Fibroblast of upper back skin (primary cell): ENCODE results near the gene RUNX1.
A peak's percentile ranks its signal among the peaks of the same experiment; 100 is the strongest.

Experiments
- DNase-seq: peaks from one replicate; pipeline ENCODE4 v3.0.0-alpha.2; 2013

Gene RUNX1

DNA sequence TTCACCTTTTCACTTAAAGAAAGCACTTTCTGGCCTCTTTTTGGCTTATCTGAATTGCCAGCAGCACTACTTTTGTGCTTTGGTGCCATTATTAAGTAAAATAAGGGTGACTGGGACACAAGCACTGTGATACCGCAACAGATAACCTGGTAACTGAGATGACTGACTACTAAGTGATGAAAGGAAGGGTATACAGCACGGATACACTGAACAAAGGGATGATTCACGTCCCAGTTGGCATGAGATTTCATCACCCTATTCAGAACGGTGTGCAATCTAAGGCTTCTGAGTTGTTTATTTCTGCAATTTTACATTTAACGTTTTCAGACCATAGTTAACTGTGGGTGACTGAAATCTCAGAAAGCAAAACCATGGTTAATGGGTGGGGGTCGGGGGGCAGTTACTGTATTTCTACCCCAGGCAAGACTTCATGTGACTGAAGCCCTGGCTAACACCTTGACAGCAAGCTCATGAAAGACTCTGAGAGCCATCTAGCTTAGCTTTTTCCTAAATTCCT lies 277.5 kb downstream of the RUNX1 start:
- DNase-seq, result peak; percentile 83

DNA sequence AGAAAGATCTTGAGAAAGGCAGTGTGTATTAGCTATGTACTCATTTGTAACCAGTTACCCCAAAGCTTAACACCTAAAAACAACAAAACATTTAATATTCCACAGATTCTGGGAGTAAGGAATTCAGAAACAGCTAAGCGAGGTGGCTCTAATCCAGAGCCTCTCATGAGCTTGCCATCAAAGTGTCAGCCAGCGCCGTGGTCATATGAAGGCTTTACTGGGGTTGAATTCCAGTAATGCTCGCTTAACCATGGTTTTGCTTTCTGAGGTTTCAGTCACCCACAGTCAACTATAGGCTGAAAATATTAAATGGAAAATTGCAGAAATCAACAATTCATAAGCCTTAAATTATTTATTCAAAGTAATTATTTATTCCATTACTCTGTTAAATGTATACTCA lies 278.5 kb downstream of the RUNX1 start:
- DNase-seq, result peak; percentile 61

DNA sequence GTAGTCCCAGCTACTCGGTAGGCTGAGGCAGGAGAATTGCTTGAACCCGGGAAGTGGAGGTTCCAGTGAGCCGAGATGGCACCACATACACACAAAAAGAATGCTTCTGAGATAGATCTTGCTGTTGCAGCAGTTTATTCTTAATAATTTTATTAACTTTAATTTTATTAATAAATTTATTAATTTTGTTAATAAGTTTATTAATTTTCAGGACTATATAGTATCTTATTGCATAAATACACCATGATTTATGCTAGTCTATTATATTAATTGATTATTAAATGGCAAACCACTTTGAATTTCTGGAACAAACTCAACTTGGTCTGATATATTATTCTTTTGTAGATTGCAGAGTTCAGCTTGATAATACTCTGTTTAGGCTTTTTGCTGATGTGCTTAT lies 280.8 kb downstream of the RUNX1 start:
- no peak for DNase-seq

DNA sequence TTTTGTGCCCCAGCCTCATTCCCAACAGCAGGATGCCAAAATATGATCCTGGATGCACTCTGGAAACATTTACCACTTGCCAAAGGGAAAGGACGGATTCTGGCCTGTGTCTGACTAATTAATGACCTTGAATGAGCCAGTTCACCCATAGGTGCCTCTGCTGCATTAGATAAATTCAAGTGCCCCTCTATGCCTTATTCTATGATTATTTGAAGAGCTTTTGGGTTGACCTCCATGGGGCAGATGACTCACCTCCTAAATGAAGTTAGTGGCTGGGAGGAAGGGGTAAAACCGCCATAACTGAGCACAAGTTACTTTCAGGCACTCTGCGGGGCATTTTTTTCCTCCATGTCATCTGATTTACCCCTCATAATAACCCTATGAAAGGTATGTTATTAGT lies 282.2 kb downstream of the RUNX1 start:
- DNase-seq, result no peak

DNA sequence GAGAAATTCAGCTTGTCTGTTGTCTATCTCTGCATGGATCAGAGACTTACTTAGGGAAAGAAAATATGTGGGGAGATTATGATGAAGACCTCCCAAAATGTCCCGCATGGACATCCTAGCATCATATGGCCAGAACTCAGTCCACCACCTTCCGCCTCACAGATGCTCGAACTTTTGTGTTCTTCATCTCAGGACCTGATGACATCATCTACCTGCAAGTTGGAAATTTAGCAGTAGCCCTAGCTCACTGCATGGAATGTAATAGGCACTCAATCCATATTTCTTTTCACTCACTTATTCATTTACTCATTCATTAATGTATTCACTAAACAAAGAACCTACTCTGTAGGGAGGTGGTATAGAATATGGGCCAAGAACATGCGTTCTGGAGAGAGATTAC lies 283.5 kb downstream of the RUNX1 start:
- DNase-seq, result no peak

DNA sequence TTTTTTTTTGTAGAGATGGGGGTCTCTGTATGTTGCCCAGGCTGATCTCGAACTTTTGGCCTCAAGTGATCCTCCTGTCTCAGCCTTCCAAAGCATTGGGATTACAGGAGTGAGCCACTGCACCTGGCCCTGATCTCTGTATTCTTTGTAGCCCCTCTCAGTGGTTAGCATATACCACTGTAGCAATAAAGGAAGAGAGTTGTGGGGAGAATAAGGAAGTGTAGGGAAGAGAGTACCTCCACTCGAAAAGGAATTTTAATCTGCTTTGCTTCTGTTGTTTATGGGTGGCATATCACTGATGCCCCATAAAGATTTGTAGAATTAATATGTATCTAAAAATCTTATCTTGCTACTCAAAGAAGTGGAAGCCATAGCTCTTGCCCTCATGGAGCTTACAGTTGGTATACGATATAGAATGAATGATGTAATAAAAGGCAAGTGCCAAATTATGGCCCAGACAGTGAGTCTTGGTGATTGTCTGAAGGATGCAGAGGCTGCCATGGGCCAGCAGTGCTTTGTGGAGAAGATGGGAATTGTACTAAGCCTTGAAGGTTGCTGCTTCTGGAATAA lies 284.3 kb downstream of the RUNX1 start:
- DNase-seq, result no peak

DNA sequence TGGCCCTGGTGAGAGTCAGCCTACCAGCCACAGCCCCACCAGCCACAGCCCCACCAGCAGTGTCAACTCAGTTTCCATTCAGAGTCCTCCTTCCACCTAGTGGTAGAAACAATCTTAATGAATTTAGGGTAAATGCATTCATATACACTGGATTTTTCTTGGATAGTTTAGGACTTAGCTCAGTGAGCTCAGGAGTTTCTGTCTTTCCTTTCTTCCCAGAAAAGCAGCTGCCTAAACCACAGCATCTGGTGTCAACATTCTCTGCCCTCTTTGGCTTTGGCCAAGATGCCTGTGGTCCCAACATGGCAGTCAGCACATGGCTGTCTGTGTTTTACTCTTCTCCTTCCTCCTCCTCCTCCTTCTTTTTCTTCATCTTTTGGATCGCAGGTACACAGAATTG lies 286.3 kb downstream of the RUNX1 start:
- peak; percentile 70 for DNase-seq

DNA sequence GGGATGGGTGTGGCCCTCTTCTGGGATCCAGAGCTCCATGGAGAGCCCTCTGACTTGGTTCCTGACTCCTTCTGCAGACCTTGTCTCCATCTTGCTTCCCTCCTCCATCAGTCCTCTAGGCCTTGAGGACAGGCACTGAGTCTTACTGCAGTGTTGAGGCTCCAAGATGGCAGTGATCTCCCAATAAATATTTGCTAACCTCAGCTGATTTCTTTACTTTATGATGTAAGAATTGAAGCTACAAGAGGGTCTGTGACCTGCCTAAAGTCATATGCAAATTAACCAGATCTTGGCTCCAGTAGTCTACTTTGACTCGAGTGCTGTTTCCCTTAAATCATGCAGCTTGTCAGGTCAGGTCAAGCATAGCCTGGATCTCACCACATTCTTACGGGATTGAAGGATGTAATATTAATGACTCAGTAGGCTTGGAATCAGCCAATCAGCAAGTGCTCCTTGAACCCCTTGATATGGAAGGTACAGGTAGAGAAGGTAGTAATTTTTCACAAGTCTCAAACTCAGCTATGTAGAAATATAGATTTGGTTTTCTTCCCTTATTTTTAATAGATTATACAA lies 287.3 kb downstream of the RUNX1 start:
- peak; percentile 48 for DNase-seq

DNA sequence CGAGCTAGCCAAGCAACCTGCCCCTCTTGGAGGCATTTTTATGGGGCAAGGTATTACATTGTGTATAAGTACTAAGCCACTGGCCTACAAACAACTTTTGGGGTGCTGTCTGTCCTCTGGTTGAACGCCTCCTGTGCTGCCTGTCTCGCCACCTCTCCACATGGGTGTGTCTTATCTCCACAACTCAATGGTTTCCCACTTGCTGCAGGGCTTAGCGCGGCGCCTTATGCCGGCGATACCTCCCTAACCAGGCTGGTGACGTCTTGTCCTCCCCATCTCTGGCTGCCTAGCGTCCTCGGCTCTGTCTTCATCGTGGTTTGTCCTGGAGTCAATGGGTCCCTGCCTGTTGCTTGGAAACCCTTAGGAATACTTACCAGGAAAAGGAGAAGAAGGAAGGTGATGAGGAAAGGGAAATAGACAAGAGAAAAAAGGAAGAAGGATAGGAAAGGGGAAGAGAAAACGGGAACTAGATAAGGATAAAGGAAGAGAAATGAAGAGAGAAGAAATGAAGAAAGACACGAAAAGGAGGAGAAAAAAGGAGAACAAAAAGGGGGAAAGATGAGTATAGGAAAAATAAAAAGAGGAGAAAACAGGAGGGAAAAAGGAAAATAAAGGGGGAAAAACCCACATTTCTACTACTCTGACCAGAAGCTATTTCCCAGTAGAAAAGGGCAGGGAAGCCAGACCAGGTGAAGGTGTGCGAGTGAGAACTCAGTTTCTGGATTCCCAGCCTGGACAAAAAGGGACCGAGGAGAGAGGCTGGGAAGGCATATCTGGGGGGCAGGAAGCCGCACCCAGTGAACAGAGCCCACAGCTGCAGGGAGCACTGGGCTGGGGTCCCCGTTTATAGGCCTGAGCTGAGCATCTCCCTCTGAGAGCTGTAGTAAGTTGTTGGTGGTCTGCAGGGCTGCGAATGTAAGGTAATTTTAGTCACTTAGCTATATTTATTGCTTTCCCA lies 294.1 kb downstream of the RUNX1 start:
- DNase-seq, result no peak

DNA sequence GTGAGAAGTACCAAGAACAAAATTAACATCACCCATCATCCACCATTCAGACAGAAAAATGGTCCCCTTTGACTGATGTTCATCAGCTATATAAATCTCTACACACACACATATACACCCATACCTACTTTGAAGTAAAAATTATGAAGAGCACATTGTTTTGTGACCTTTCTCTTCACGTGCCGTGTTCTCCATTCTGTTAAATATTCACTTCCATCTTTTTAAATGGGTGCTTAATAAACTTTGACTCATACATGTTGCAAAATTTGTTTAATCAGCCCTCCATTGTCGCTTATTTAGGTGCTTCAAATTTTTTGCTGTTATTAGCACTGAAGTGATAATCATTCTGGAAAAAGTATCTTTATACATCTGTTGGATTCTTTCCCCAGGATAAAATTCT lies 300.2 kb downstream of the RUNX1 start:
- no peak for DNase-seq

DNA sequence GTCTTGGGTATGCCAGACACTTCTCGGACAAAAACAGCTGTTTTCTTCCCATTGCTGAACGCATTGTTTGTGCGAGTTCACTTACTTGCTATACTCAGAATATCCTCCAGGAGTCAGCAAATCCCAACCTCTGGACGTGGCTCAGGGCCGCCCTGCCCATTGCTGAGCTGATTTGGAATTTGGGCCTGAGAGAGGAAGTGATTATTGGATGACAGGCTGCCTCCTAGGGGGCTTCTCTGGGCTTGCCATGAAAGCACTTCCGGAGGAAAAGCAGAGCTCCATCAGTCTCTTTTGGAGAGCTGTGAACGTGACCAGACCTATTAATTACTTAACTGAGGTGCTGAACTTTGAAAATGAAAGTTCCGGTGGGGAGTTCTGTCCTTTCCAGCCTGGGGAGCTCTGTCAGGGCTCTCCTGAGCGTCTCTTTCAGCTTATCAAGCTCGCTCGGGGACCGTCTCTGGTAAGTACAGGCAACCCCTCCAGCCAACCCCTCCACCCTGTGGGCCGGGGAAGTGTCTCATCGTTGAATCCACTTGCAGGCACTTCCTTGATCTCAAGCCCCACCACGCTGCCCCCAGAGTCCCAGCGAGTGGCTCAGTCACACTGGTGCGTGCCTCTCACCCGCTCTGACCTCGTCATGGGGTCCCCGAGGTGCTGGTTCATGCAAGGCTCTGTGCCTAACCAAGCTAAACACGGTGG lies 303.4 kb downstream of the RUNX1 start:
- peak; percentile 91 for DNase-seq

DNA sequence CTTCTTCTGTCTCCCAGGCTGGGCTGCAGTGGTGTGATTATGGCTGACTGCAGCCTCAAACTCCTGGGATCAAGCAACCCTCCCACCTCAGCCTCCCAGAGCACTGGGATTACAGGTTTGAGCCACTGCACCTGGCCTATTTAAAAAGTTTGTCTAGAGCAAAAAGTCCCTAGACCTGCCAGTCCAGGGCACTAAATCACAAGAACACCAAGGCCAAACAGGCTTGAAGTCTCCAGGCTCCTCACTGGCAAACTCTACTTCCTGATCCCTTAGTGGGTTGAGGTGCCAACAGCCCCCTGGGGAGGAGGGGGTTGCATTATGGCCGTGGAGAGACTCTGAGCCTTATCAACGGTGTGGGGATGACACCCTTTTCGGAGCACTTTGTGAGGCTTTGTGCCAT lies 304.3 kb downstream of the RUNX1 start:
- no peak for DNase-seq

DNA sequence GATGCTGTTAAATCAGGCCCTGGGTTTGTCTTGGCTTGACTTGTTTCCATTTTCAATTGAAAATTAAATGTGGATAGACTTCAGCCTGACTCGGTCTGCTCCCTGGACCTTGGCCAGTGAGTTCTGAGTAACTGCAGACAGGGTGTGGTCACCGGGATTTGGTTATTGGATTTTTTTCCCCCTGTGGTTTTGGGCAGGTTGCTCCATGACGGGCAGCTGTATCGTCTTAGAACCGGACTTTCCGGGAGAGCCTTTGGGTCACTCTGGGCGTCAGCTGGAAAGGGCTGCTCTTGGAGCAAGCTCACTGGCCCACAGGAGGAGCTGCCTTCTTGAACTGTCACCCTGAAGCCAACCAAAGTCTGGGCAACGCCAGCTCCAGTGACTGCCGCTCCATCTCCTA lies 305.3 kb downstream of the RUNX1 start:
- peak; percentile 75 for DNase-seq

DNA sequence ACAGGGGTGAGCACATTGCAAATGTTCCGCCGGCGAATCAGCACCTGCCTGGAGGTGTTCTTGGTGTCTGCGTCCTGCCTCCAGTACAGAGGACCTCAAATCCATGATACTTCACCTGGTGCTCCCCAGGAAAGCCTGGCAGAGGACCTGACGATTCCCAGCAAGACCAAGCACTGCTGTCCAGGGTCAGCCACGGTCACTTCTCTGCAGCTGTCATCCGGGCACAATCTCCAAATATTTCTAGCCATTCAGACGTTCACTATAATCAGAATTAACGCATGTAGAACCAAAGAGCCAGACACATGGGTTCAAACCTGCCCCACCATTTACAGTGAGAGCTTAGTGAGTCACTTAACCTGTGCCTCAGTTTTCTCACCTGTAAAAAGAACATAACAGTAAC lies 305.8 kb downstream of the RUNX1 start:
- no peak for DNase-seq

DNA sequence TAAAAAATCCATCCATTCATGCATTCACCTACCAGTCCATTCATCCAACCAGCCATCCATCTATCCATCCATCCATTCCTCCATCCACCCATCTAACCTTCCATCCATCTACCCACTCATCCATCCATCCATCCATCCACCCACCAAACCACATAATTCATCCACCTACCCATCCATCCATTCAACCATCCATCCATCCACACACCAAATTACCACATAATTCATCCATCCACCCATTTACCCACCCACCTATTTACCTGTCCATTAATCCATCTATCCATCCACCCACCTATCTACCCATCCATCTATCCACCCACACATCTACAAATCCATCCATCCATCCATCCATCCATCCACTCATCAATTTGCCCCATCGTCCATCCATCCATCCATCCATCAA lies 308.9 kb downstream of the RUNX1 start:
- no peak for DNase-seq
